Body of pancreas (tissue), 4 donors: ENCODE measurements around the gene HOXA13. TPM values are rescaled to one million over a fixed set of nuclear protein-coding genes. Genes with fewer than 3 reads are reported as not detected.

Experiments used
- ATAC-seq: fragments of 150-250 bp; one replicate; pipeline ENCODE4 v1.9.1; 2016
- DNase-seq, 4 donors: peaks; one replicate each; pipeline ENCODE4 v3.0.0-alpha.2; 2019
- H3K27ac ChIP-seq, 4 donors: fragments of 200-600 bp; sonication (generic); 1 replicate in 3 of 4; 2 replicates in 1 of 4; pipeline versions ENCODE4 v1.5.1 to v1.6.1; 2016 to 2019; ENCODE audit warnings: mild to moderate bottlenecking in 1 of 4, mixed read lengths in 1 of 4, moderate library complexity in 1 of 4
- H3K27me3 ChIP-seq, 2 donors: fragments of 200-600 bp; sonication (generic); one replicate each; pipeline ENCODE4 v1.6.0; 2016; ENCODE audit warnings: mild to moderate bottlenecking in 1 of 2
- H3K36me3 ChIP-seq, 2 donors: fragments of 200-600 bp; sonication (generic); replicated peaks in 1 of 2; 2 replicates each; pipeline ENCODE4 v1.5.1; 2016; ENCODE audit warnings: low read depth in 2 of 2; ENCODE audit not compliant: insufficient read depth in 1 of 2
- H3K4me1 ChIP-seq: fragments of 200-600 bp; sonication (generic); one replicate; pipeline ENCODE4 v1.6.0; 2016
- H3K4me3 ChIP-seq, 2 donors: fragments of 200-600 bp; sonication (generic); 1 replicate in 1 of 2; 2 replicates in 1 of 2; pipeline ENCODE4 v1.5.1; 2016 to 2019
- H3K9me3 ChIP-seq, 3 donors: fragments of 200-600 bp; sonication (generic); 1 replicate in 2 of 3; 2 replicates in 1 of 3; pipeline ENCODE4 v1.5.1; 2016
- POLR2A ChIP-seq, 3 donors: fragments of 450-650 bp; IDR thresholded peaks; one replicate each; pipeline ENCODE4 v1.6.1; 2016; ENCODE audit warnings: antibody characterized with exemption in 3 of 3, mild to moderate bottlenecking in 2 of 3
- WGBS, 2 donors: methylation state at CpG; one replicate each; pipeline ENCODE4 v1.1.5; 2017; 5-methylcytosine and 5-hydroxymethylcytosine counted together
- intact Hi-C: fragments of 100-400 bp; cut with DNase I; formaldehyde crosslinking; loops from one replicate; pipeline ENCODE4 v1.15.1; 2023
- total RNA-seq, 2 donors: library from RNA; depleted of rRNA; stranded (reverse); fragments of >200 nt; gene quantifications; one replicate each; pipeline ENCODE4 v1.1.0, GENCODE V29; 2016
- TF ChIP-seq, protein P1 (sequence below), 7 experiments: fragments of 450-650 bp in 4 of 7; fragments of 200-600 bp in 3 of 7; sonication (generic) in 3 of 7; IDR thresholded peaks; one replicate each; pipeline ENCODE4 v1.5.1; 2016 to 2019; ENCODE audit warnings: antibody characterized with exemption in 7 of 7

The HOXA13 gene
- total RNA-seq, 2 donors from 2014 or later: not detected

DNA sequence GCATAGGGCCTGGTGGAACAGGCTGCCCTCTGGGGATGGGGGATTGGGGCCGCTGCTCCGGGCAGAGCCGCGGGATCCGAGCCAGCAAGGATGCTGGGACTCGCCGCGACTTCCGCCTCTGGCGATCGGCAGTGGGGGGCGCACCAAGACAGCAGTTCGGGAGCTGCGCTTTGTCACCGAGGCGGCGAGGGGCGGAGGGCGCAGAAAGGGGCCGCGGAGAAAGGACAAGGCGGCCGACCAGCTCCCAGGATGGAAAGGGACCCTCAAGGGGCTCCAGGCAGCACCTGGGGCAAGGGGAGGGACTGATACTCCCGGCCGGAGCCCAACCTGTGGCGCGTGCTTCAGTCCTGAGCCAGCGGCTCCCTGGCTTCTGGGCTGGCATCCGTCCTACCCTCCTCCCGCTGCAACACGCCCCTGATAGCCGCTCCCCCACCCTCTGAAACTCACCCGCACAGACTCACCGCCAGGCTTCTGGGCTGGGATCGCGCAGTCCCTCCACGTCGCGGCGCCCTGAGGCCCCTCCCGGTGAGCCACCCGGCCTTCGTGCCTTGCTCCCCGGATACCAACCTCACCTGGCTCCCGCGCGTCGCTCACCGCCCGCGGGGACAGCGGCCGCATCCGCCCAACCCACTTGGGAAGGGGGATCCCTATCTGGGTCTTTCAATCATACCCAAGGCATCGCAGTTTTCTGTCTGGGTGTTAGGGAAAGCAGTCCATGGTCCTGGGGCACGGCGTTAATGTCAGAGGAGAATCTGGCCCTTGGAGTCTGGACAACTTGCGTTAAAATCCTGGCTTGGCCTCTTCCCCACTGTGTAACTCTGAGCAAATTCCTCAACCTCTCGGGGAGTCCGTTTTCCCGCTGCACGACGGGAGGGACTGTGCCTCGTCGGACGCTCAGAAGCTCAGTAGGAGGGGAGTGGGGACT lies 35.8 kb upstream of the HOXA13 start:
- no peak overlapping the region for H3K27ac ChIP-seq
- WGBS, 2 donors: 5 to 16% methylated on average over 18 to 66 of the region's 66 CpGs
- no peaks in the 10 kb centered on the region for H3K9me3 ChIP-seq
- H3K36me3 ChIP-seq: no peaks in the 10 kb centered on the region
- peaks cover 0 to 13% of the 10 kb centered on the region in 2 donors for H3K27me3 ChIP-seq
- intact Hi-C loops: no loop called here
- no peak overlapping the region for H3K4me3 ChIP-seq
- DNase-seq (peak in 3 of 4 donors; percentile 41 to 60 (median 52)), ATAC-seq (peak; percentile 59)
- H3K4me1 ChIP-seq: peaks cover 15% of the 10 kb centered on the region
- TF ChIP-seq, protein P1, sequence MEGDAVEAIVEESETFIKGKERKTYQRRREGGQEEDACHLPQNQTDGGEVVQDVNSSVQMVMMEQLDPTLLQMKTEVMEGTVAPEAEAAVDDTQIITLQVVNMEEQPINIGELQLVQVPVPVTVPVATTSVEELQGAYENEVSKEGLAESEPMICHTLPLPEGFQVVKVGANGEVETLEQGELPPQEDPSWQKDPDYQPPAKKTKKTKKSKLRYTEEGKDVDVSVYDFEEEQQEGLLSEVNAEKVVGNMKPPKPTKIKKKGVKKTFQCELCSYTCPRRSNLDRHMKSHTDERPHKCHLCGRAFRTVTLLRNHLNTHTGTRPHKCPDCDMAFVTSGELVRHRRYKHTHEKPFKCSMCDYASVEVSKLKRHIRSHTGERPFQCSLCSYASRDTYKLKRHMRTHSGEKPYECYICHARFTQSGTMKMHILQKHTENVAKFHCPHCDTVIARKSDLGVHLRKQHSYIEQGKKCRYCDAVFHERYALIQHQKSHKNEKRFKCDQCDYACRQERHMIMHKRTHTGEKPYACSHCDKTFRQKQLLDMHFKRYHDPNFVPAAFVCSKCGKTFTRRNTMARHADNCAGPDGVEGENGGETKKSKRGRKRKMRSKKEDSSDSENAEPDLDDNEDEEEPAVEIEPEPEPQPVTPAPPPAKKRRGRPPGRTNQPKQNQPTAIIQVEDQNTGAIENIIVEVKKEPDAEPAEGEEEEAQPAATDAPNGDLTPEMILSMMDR (IDR thresholded peaks at IDR 0.05): peak in 6 of 7 experiments; percentile 11 to 50 (median 39)
- TF ChIP-seq POLR2A (IDR thresholded peaks at IDR 0.05): no peak

DNA sequence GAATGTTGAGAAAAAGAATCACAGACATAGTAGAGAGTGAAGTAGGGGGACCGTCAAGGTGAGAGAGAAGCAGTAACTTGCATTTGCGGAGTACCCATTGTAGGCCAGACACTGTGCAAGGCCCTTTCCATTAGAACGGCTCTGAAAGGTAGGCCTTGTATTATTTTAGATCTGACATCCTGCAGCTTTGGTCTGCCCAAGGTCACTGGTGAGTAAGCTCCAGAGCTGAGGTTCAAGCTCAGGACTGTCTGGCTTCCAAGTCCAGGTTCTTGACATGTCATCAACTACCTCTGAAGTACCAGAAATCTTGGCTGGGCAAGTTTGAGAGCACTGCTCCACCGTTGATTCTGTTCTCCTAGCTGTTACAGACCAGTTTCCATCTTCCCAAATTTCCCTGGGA lies 29.6 kb upstream of the HOXA13 start:
- TF ChIP-seq, protein P1 (IDR thresholded peaks at IDR 0.05): no peak
- no peak for TF ChIP-seq POLR2A (IDR thresholded peaks at IDR 0.05)
- no peaks in the 10 kb centered on the region for H3K9me3 ChIP-seq
- DNase-seq: no peak
- 76 to 80% methylated on average over 4 of the region's 4 CpGs for WGBS, 2 donors
- ATAC-seq: no peak
- no peaks in the 10 kb centered on the region for H3K36me3 ChIP-seq
- no peak overlapping the region for H3K4me3 ChIP-seq
- peaks cover 7% of the 10 kb centered on the region for H3K4me1 ChIP-seq
- intact Hi-C loops: no loop called here
- no peak overlapping the region for H3K27ac ChIP-seq
- H3K27me3 ChIP-seq: peaks cover 0 to 16% of the 10 kb centered on the region in 2 donors

DNA sequence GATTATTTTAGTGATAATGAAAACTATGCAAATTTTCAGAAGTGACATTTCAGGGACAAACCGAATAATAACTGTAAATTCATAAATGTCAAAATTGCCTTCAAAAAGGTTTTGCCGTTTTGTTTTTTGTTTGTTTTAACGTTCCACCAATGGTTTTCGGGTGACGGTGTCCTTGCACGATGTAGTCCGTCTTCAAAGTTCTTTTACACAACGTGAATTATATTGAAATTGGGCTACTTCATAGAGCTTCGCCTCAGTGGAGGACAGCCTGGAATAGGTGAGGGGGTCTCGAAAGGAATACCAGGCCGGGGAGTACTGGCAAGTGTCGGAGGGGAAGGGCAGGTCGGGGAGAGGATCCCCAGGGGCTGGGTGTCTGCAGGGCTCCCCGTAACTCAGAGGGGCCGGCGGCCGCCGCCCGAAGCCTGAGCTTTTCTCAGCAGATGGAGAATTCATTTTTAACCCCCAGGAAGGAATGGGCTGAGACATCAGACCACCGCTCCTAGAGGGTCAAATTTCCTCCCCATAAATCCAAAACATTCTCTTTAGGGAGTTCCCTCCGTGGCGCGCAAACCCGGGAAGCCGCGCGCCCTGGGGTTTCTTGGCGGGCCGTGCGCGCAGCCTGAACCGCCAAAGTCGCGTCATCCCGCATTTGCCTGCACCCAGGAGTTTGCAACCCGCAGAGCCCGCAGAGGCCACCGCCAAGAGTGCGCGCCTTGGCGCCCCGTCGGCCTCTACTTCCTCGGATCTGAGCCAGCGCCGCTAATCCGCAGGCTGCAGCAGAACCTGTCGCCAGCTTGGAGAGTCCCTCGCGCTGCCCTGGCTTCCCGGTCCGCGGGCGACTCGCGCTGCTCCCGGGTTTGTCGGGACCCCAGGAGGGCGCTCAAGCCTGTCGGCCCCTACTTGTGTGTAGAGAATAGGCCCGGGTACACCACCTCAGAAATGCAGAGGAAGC lies 25.4 kb upstream of the HOXA13 start:
- peak; percentile 47 for ATAC-seq
- DNase-seq: peak in 1 of 4 donors; percentile 45
- WGBS, 2 donors: 6 to 7% methylated on average over 36 to 61 of the region's 61 CpGs
- peaks cover 7% of the 10 kb centered on the region for H3K4me1 ChIP-seq
- H3K36me3 ChIP-seq: no peaks in the 10 kb centered on the region
- intact Hi-C loops: no loop called here
- H3K27ac ChIP-seq: no peak overlapping the region
- peaks cover 0 to 20% of the 10 kb centered on the region in 2 donors for H3K27me3 ChIP-seq
- no peaks in the 10 kb centered on the region for H3K9me3 ChIP-seq
- TF ChIP-seq, protein P1 (IDR thresholded peaks at IDR 0.05): no peak
- no peak for TF ChIP-seq POLR2A (IDR thresholded peaks at IDR 0.05)
- no peak overlapping the region for H3K4me3 ChIP-seq

DNA sequence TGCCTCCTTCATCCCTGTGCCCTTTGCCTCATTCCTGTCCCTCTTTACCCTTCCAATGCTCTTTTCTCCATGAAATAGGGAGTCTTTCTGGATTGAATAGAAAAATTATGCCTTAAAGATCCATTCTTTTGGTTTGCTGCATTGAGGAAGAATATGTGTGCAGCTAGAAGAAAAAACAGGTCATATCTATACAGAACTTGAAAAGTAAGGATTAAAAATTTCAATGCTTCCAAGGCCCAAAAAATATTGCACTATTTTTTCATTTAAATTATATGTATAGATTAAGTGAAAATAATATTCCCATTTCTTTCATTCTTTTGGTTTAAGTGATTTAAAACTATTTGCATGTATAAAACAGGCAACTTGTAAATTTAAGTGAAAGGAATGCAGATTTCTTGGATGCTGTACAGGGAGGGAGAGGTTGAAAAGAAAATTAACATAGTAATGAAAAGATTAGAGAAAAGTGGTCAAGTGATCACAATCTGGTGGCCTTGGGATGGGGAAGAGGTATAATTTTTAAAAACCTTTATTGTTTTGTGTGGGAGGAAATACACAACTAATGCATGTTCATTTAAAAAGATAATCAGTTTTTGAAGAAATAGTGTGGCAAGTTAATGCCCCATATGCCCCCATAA lies 24.2 kb upstream of the HOXA13 start:
- Histone ChIP-seq H3K9me3 (no peaks in the 10 kb centered on the region), H3K36me3 (no peaks in the 10 kb centered on the region), H3K4me1 (peaks cover 7% of the 10 kb centered on the region), H3K27ac (no peak overlapping the region), H3K27me3 (peaks cover 0 to 20% of the 10 kb centered on the region in 2 donors), H3K4me3 (no peak overlapping the region)
- no peak for ATAC-seq
- DNase-seq: no peak
- no peak for TF ChIP-seq POLR2A (IDR thresholded peaks at IDR 0.05)
- TF ChIP-seq, protein P1 (IDR thresholded peaks at IDR 0.05): no peak
- intact Hi-C loops: no loop called here
